Esophagus squamous epithelium (tissue), 5 donors: ENCODE measurements around the gene ENDOG. TPM values are rescaled to one million over a fixed set of nuclear protein-coding genes. Genes with fewer than 3 reads are reported as not detected.
A peak's percentile ranks its signal among the peaks of the same experiment; 100 is the strongest.

Experiments used
- DNase-seq: peaks from one replicate; lab custom pipeline; 2025; lab: John Stamatoyannopoulos, UW
- H3K27ac ChIP-seq, 4 donors: fragments of 200-600 bp; sonication (generic); one replicate each; pipeline ENCODE4 v1.5.1; 2016 to 2019; ENCODE audit warnings: mild to moderate bottlenecking in 1 of 4
- H3K27me3 ChIP-seq, 4 donors: fragments of 200-600 bp; sonication (generic); 1 replicate in 3 of 4; 2 replicates in 1 of 4; pipeline versions ENCODE4 v1.5.1 to v1.6.0; 2017 to 2021; ENCODE audit warnings: antibody characterized with exemption in 1 of 4
- H3K36me3 ChIP-seq, 3 donors: fragments of 200-600 bp; sonication (generic); one replicate each; pipeline ENCODE4 v1.5.1; 2016 to 2019
- H3K4me1 ChIP-seq, 3 donors: fragments of 200-600 bp; sonication (generic); one replicate each; pipeline ENCODE4 v1.5.1; 2017 to 2019
- H3K4me3 ChIP-seq, 4 donors: fragments of 200-600 bp; sonication (generic); 1 replicate in 3 of 4; 2 replicates in 1 of 4; pipeline ENCODE4 v1.5.1; 2016 to 2019; ENCODE audit warnings: mild to moderate bottlenecking in 2 of 4, moderate library complexity in 1 of 4
- H3K9me3 ChIP-seq, 3 donors: fragments of 200-600 bp; sonication (generic); one replicate each; pipeline ENCODE4 v1.5.1; 2016 to 2019
- POLR2A ChIP-seq, 4 donors: fragments of 450-650 bp; IDR thresholded peaks; one replicate each; pipeline ENCODE4 v1.6.1; 2017; ENCODE audit warnings: antibody characterized with exemption in 4 of 4, mild to moderate bottlenecking in 4 of 4, moderate library complexity in 3 of 4
- WGBS, 2 donors: methylation state at CpG; one replicate each; pipeline ENCODE4 v1.1.5; 2018; 5-methylcytosine and 5-hydroxymethylcytosine counted together
- intact Hi-C: fragments of 100-400 bp; cut with DNase I; formaldehyde crosslinking; loops from one replicate; pipeline ENCODE4 v1.15.0; 2022
- total RNA-seq, 4 donors: library from RNA; depleted of rRNA; stranded (reverse); fragments of >200 nt; gene quantifications; one replicate each; pipeline ENCODE4 v1.1.0, GENCODE V29; 2016
- TF ChIP-seq, protein P1 (sequence below), 6 experiments: fragments of 450-650 bp in 4 of 6; fragments of 200-600 bp in 2 of 6; sonication (generic) in 2 of 6; IDR thresholded peaks; one replicate each; pipeline ENCODE4 v1.5.1; 2016 to 2019; ENCODE audit warnings: antibody characterized with exemption in 6 of 6, mild to moderate bottlenecking in 4 of 6, moderate library complexity in 4 of 6
- donor health status: DM: yes; HTN: yes; CAD: no.

The ENDOG gene
- total RNA-seq, 4 donors from 2014 or later = 21.2 to 40.1 (median 36.5) TPM

GRCh38 chr9:128782669-128783068 is 35.6 kb upstream of the ENDOG start:
- no peak for DNase-seq
- Histone ChIP-seq H3K4me1 (peaks cover under 1 to 11% (median 5%) of the 10 kb centered on the region in 3 donors), H3K27ac (no peak overlapping the region), H3K4me3 (no peak overlapping the region), H3K36me3 (no peaks in the 10 kb centered on the region), H3K27me3 (no peaks in the 10 kb centered on the region), H3K9me3 (no peaks in the 10 kb centered on the region)
- intact Hi-C loops = no loop called here
- WGBS, 2 donors = 93 to 95% methylated on average over 1 of the region's 1 CpG
- no peak for TF ChIP-seq POLR2A (IDR thresholded peaks at IDR 0.05)
- TF ChIP-seq, protein P1, sequence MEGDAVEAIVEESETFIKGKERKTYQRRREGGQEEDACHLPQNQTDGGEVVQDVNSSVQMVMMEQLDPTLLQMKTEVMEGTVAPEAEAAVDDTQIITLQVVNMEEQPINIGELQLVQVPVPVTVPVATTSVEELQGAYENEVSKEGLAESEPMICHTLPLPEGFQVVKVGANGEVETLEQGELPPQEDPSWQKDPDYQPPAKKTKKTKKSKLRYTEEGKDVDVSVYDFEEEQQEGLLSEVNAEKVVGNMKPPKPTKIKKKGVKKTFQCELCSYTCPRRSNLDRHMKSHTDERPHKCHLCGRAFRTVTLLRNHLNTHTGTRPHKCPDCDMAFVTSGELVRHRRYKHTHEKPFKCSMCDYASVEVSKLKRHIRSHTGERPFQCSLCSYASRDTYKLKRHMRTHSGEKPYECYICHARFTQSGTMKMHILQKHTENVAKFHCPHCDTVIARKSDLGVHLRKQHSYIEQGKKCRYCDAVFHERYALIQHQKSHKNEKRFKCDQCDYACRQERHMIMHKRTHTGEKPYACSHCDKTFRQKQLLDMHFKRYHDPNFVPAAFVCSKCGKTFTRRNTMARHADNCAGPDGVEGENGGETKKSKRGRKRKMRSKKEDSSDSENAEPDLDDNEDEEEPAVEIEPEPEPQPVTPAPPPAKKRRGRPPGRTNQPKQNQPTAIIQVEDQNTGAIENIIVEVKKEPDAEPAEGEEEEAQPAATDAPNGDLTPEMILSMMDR (IDR thresholded peaks at IDR 0.05) = no peak

DNA sequence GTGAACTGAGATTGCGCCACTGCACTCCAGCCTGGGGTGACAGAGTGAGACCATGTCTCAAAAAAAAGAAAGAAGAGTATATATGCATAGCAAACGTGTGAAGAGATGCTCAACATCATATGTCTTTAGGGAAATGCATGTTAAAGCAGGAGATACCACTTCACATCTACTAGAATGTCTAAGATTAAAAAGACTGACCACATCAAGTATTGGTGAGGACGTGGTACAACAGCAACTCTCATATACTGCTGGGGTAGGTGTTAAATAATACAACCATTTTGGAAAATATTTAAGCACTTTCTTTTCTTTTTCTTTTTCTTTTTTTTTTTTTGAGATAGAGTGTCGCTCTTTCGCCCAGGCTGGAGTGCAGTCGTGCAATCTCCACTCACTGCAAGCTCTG is 32.9 kb upstream of the ENDOG start:
- no peak overlapping the region for H3K4me3 ChIP-seq
- 88 to 91% methylated on average over 6 of the region's 6 CpGs for WGBS, 2 donors
- no peak for DNase-seq

GRCh38 chr9:128786681-128787601 is 31.4 kb upstream of the ENDOG start, which contains the start of gene TBC1D13:
Gene TBC1D13 (plus strand): TSS chr9:128787253. CDS start chr9:128787354, 101 bp downstream.
- intact Hi-C loops = no loop called here
- Histone ChIP-seq H3K27me3 (no peaks in the 10 kb centered on the region), H3K36me3 (peaks cover 9 to 28% (median 9%) of the 10 kb centered on the region in 3 donors), H3K27ac (peak within 1 kb of the TSS; percentile 88 to 94 (median 90)), H3K4me3 (peak within 1 kb of the TSS; percentile 76 to 99 (median 90)), H3K9me3 (no peaks in the 10 kb centered on the region), H3K4me1 (peaks cover 9 to 24% (median 14%) of the 10 kb centered on the region in 3 donors)
- DNase-seq = peak; percentile 33
- WGBS, 2 donors = 2 to 15% methylated on average over 5 to 30 of the region's 64 CpGs
- TF ChIP-seq, protein P1 (IDR thresholded peaks at IDR 0.05) = no peak
- TF ChIP-seq POLR2A (IDR thresholded peaks at IDR 0.05) = peak in 2 of 4 donors; percentile 65 to 68

More for the DNA sequence above, 32.9 kb upstream of the ENDOG start:
- Histone ChIP-seq H3K27ac (no peak overlapping the region), H3K9me3 (no peaks in the 10 kb centered on the region), H3K27me3 (no peaks in the 10 kb centered on the region), H3K4me1 (peaks cover 9 to 24% (median 14%) of the 10 kb centered on the region in 3 donors), H3K36me3 (peaks cover 0 to 13% (median 2%) of the 10 kb centered on the region in 3 donors)
- intact Hi-C loops = no loop called here
- TF ChIP-seq, protein P1 (IDR thresholded peaks at IDR 0.05) = no peak
- TF ChIP-seq POLR2A (IDR thresholded peaks at IDR 0.05) = no peak

GRCh38 chr9:128787659-128788058 is 30.6 kb upstream of the ENDOG start:
- intact Hi-C loops = no loop called here
- TF ChIP-seq, protein P1 (IDR thresholded peaks at IDR 0.05) = no peak
- no peak for TF ChIP-seq POLR2A (IDR thresholded peaks at IDR 0.05)
- 1 to 4% methylated on average over 7 of the region's 7 CpGs for WGBS, 2 donors
- Histone ChIP-seq H3K4me3 (peak overlapping the region; percentile 76 to 99 (median 90)), H3K36me3 (peaks cover 13 to 35% (median 15%) of the 10 kb centered on the region in 3 donors), H3K27me3 (no peaks in the 10 kb centered on the region), H3K27ac (peak overlapping the region; percentile 88 to 94 (median 90)), H3K9me3 (no peaks in the 10 kb centered on the region), H3K4me1 (peaks cover 9 to 24% (median 14%) of the 10 kb centered on the region in 3 donors)
- DNase-seq = no peak

GRCh38 chr9:128788445-128788844 is 29.9 kb upstream of the ENDOG start:
- WGBS, 2 donors = no CpG with 5 or more reads among the region's 1 CpG
- Histone ChIP-seq H3K9me3 (no peaks in the 10 kb centered on the region), H3K4me3 (peak overlapping the region in 2 of 4 donors; percentile 94 to 99), H3K27me3 (no peaks in the 10 kb centered on the region), H3K36me3 (peaks cover 17 to 43% (median 19%) of the 10 kb centered on the region in 3 donors), H3K27ac (peak overlapping the region in 1 of 4 donors; percentile 94), H3K4me1 (peaks cover 9 to 24% (median 14%) of the 10 kb centered on the region in 3 donors)
- no peak for DNase-seq
- no peak for TF ChIP-seq POLR2A (IDR thresholded peaks at IDR 0.05)
- intact Hi-C loops = no loop called here
